ENCODE results near the gene ABCB9. TPM values are rescaled to one million over a fixed set of nuclear protein-coding genes. Genes with fewer than 3 reads are reported as not detected.
A peak's percentile ranks its signal among the peaks of the same experiment; 100 is the strongest.

ABCB9 gene
- total and polyA plus RNA-seq, 2 of the 8 experiments (the other 6 are each of a cell fraction or from before 2014, with no cell fraction given) = 3.8 to 8.0 TPM

GRCh38 chr12:122974274-122974891 is 8.1 kb upstream of the ABCB9 start (continued):
- TF ChIP-seq EZH2 (IDR thresholded peaks at IDR 0.05; ENCODE audit: low read depth, low read length, severe bottlenecking) (no peak), SIX5 (IDR thresholded peaks at IDR 0.05; ENCODE audit: low read depth, low read length) (no peak), PHF8 (conservative IDR thresholded peaks at IDR 0.05; ENCODE audit: low read depth, low read length) (no peak), SIRT6 (IDR thresholded peaks at IDR 0.05; ENCODE audit: low read length) (no peak), NANOG (IDR thresholded peaks at IDR 0.05; ENCODE audit: insufficient read depth, low read depth, low read length, poor library complexity, severe bottlenecking) (no peak), RNF2 (IDR thresholded peaks at IDR 0.05; ENCODE audit: borderline replicate concordance, low read depth, low read length, missing control alignments, poor library complexity, severe bottlenecking) (no peak), CHD2 (IDR thresholded peaks at IDR 0.05; ENCODE audit: low read length) (peak; percentile 47; the same call in 1 of the 2 replicates), KDM5A (IDR thresholded peaks at IDR 0.05; ENCODE audit: low read length) (no peak), SIN3A (conservative IDR thresholded peaks at IDR 0.05 in 1 of 2, IDR thresholded peaks at IDR 0.05 in 1 of 2; ENCODE audit: low read depth in 1 of 2, low read length in 2 of 2) (peak; percentile 71 to 84; a peak in 1 of 4 replicates)
- TF ChIP-seq, protein P1, sequence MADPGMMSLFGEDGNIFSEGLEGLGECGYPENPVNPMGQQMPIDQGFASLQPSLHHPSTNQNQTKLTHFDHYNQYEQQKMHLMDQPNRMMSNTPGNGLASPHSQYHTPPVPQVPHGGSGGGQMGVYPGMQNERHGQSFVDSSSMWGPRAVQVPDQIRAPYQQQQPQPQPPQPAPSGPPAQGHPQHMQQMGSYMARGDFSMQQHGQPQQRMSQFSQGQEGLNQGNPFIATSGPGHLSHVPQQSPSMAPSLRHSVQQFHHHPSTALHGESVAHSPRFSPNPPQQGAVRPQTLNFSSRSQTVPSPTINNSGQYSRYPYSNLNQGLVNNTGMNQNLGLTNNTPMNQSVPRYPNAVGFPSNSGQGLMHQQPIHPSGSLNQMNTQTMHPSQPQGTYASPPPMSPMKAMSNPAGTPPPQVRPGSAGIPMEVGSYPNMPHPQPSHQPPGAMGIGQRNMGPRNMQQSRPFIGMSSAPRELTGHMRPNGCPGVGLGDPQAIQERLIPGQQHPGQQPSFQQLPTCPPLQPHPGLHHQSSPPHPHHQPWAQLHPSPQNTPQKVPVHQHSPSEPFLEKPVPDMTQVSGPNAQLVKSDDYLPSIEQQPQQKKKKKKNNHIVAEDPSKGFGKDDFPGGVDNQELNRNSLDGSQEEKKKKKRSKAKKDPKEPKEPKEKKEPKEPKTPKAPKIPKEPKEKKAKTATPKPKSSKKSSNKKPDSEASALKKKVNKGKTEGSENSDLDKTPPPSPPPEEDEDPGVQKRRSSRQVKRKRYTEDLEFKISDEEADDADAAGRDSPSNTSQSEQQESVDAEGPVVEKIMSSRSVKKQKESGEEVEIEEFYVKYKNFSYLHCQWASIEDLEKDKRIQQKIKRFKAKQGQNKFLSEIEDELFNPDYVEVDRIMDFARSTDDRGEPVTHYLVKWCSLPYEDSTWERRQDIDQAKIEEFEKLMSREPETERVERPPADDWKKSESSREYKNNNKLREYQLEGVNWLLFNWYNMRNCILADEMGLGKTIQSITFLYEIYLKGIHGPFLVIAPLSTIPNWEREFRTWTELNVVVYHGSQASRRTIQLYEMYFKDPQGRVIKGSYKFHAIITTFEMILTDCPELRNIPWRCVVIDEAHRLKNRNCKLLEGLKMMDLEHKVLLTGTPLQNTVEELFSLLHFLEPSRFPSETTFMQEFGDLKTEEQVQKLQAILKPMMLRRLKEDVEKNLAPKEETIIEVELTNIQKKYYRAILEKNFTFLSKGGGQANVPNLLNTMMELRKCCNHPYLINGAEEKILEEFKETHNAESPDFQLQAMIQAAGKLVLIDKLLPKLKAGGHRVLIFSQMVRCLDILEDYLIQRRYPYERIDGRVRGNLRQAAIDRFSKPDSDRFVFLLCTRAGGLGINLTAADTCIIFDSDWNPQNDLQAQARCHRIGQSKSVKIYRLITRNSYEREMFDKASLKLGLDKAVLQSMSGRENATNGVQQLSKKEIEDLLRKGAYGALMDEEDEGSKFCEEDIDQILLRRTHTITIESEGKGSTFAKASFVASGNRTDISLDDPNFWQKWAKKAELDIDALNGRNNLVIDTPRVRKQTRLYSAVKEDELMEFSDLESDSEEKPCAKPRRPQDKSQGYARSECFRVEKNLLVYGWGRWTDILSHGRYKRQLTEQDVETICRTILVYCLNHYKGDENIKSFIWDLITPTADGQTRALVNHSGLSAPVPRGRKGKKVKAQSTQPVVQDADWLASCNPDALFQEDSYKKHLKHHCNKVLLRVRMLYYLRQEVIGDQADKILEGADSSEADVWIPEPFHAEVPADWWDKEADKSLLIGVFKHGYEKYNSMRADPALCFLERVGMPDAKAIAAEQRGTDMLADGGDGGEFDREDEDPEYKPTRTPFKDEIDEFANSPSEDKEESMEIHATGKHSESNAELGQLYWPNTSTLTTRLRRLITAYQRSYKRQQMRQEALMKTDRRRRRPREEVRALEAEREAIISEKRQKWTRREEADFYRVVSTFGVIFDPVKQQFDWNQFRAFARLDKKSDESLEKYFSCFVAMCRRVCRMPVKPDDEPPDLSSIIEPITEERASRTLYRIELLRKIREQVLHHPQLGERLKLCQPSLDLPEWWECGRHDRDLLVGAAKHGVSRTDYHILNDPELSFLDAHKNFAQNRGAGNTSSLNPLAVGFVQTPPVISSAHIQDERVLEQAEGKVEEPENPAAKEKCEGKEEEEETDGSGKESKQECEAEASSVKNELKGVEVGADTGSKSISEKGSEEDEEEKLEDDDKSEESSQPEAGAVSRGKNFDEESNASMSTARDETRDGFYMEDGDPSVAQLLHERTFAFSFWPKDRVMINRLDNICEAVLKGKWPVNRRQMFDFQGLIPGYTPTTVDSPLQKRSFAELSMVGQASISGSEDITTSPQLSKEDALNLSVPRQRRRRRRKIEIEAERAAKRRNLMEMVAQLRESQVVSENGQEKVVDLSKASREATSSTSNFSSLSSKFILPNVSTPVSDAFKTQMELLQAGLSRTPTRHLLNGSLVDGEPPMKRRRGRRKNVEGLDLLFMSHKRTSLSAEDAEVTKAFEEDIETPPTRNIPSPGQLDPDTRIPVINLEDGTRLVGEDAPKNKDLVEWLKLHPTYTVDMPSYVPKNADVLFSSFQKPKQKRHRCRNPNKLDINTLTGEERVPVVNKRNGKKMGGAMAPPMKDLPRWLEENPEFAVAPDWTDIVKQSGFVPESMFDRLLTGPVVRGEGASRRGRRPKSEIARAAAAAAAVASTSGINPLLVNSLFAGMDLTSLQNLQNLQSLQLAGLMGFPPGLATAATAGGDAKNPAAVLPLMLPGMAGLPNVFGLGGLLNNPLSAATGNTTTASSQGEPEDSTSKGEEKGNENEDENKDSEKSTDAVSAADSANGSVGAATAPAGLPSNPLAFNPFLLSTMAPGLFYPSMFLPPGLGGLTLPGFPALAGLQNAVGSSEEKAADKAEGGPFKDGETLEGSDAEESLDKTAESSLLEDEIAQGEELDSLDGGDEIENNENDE (IDR thresholded peaks at IDR 0.05; ENCODE audit: insufficient replicate concordance, low read length) = no peak

Measured in H1 (cell line).